Gastrocnemius medialis (tissue), 4 donors: ENCODE results near the gene OSBPL2.

Experiments
- POLR2A ChIP-seq, 2 donors: fragments of 450-650 bp; IDR thresholded peaks; one replicate each; pipeline ENCODE4 v1.6.1; 2017; ENCODE audit warnings: antibody characterized with exemption in 2 of 2, mild to moderate bottlenecking in 2 of 2, moderate library complexity in 2 of 2
- TF ChIP-seq, protein P1 (sequence below), 5 experiments: fragments of 450-650 bp in 3 of 5; fragments of 200-600 bp in 2 of 5; sonication (generic) in 2 of 5; IDR thresholded peaks in 4 of 5; conservative IDR thresholded peaks in 1 of 5; 1 replicate in 4 of 5; 2 replicates in 1 of 5; pipeline ENCODE4 v1.5.1; 2016 to 2019; ENCODE audit warnings: antibody characterized with exemption in 5 of 5, mild to moderate bottlenecking in 3 of 5, moderate library complexity in 3 of 5

DNA sequence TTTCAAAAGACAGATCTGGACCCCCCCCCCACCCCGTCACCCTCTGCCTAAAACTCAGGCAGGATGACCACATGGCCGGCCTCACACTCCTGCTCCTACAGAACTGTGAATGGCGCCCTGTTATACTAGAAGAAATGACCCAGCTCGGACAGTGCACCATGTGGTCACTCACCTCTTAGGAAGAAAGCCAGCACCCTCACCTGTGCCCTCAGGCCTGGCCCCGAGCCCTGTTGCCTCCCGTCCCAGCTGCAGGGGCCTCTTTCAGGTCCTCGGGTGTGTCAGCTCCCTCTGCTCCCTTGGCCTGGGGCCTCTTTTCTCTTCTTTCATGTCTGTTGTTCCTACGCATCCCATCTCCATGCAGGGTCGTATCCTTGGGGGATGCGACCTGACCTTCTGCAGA, 23.7 kb downstream of the OSBPL2 start:
- TF ChIP-seq, protein P1, sequence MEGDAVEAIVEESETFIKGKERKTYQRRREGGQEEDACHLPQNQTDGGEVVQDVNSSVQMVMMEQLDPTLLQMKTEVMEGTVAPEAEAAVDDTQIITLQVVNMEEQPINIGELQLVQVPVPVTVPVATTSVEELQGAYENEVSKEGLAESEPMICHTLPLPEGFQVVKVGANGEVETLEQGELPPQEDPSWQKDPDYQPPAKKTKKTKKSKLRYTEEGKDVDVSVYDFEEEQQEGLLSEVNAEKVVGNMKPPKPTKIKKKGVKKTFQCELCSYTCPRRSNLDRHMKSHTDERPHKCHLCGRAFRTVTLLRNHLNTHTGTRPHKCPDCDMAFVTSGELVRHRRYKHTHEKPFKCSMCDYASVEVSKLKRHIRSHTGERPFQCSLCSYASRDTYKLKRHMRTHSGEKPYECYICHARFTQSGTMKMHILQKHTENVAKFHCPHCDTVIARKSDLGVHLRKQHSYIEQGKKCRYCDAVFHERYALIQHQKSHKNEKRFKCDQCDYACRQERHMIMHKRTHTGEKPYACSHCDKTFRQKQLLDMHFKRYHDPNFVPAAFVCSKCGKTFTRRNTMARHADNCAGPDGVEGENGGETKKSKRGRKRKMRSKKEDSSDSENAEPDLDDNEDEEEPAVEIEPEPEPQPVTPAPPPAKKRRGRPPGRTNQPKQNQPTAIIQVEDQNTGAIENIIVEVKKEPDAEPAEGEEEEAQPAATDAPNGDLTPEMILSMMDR (IDR thresholded peaks at IDR 0.05 in 4 of 5, conservative IDR thresholded peaks at IDR 0.05 in 1 of 5): no peak
- TF ChIP-seq POLR2A (IDR thresholded peaks at IDR 0.05): no peak
